Measurements from ENCODE around the gene HOXA3. TPM values are rescaled to one million over a fixed set of nuclear protein-coding genes. Genes with fewer than 3 reads are reported as not detected.

The HOXA3 gene
- total and polyA plus RNA-seq, 4 donors = 1.9 to 10.7 (median 6.3) TPM

DNA sequence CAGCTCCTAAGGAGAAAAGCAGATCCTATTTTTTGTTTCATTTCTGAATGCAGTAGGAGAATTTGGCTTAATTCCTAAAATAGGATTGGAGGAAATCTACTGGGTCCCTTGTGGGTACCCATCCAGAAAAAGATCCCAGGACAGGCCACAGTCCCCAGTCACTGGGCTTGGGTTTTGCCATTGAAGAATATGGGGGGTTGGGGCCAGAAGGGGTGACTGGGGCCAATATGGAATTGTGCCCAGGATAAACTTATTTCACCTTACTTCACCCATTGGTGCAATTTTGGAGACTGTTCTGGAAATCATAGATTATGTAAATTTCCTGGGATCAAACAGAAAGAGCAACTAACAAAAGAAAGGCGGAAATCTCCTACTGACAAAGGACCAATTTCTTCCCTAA, 13.9 kb downstream of the HOXA3 start:
- H3K9ac ChIP-seq (ENCODE audit: insufficient read depth in 1 of 2, low read length in 2 of 2) = peak overlapping the region; percentile 82 to 98
- TF ChIP-seq, protein P1, sequence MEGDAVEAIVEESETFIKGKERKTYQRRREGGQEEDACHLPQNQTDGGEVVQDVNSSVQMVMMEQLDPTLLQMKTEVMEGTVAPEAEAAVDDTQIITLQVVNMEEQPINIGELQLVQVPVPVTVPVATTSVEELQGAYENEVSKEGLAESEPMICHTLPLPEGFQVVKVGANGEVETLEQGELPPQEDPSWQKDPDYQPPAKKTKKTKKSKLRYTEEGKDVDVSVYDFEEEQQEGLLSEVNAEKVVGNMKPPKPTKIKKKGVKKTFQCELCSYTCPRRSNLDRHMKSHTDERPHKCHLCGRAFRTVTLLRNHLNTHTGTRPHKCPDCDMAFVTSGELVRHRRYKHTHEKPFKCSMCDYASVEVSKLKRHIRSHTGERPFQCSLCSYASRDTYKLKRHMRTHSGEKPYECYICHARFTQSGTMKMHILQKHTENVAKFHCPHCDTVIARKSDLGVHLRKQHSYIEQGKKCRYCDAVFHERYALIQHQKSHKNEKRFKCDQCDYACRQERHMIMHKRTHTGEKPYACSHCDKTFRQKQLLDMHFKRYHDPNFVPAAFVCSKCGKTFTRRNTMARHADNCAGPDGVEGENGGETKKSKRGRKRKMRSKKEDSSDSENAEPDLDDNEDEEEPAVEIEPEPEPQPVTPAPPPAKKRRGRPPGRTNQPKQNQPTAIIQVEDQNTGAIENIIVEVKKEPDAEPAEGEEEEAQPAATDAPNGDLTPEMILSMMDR (IDR thresholded peaks at IDR 0.05; ENCODE audit: control extremely low read depth, extremely low read depth) = no peak
- peak; percentile 41 to 77 (median 62) for DNase-seq
- H3K27ac ChIP-seq (ENCODE audit: low read depth in 1 of 2, low read length in 1 of 2) = peak overlapping the region in 1 of 2 donors; percentile 87
- H3K27me3 ChIP-seq (ENCODE audit: control insufficient read depth in 3 of 3, insufficient read depth in 3 of 3, low read length in 2 of 3) = peaks cover 0 to 53% (median 11%) of the 10 kb centered on the region in 3 donors
- H3K36me3 ChIP-seq (ENCODE audit: control insufficient read depth in 4 of 4, insufficient read depth in 4 of 4, low read length in 4 of 4) = peaks cover 0 to 38% (median 14%) of the 10 kb centered on the region in 4 donors
- ATAC-seq (ENCODE audit: insufficient read depth, low FRiP score) = no peak
- no peaks in the 10 kb centered on the region for H3K9me3 ChIP-seq (ENCODE audit: control insufficient read depth in 4 of 4, insufficient read depth in 3 of 4, low read length in 3 of 4)
- peaks cover 0 to 65% (median 0%) of the 10 kb centered on the region in 5 donors for H3K4me1 ChIP-seq (ENCODE audit: control insufficient read depth in 5 of 5, insufficient read depth in 5 of 5, low read length in 5 of 5)
- no peak overlapping the region for H3K4me3 ChIP-seq
- 58 to 85% methylated on average over 1 of the region's 1 CpG for WGBS, 2 donors

DNA sequence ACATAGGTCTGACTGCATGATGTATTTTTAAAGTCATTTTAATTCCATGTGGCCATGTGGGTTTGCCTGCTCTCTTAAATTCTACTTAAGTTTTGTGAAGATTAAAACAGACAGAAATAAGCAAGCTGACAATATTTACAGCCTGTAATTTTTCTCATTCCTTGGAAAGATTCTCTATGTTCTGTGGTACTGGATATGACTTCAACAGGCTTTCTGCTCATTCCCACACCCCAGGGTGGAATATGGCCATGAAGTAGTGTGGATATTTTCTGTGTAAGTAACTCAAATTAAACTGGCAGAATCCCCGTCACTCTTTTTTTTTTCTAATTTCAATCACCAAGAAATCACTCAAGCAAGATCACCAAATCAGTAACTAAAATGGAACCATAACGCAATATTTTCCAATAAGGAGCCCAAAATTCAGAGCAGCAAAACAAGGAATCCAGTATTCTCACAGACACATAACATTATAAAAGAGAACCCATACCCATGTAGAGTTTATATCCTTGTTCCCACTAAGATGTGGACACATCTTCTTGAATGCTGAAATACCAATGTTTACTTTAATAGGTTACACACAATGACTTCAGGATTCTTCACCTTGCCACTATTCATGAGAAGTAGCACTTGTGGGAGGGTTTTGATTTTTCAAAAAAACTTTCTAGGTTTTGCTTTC, 14.6 kb downstream of the HOXA3 start:
- TF ChIP-seq, protein P1 (IDR thresholded peaks at IDR 0.05; ENCODE audit: control extremely low read depth, extremely low read depth) = no peak
- H3K36me3 ChIP-seq (ENCODE audit: control insufficient read depth in 4 of 4, insufficient read depth in 4 of 4, low read length in 4 of 4) = peaks cover 0 to 31% (median 15%) of the 10 kb centered on the region in 4 donors
- ATAC-seq (ENCODE audit: insufficient read depth, low FRiP score) (no peak), DNase-seq (peak in 1 of 3 donors; percentile 63)
- H3K9ac ChIP-seq (ENCODE audit: insufficient read depth in 1 of 2, low read length in 2 of 2) = peak overlapping the region; percentile 82 to 98
- H3K27ac ChIP-seq (ENCODE audit: low read depth in 1 of 2, low read length in 1 of 2) = no peak overlapping the region
- H3K27me3 ChIP-seq (ENCODE audit: control insufficient read depth in 3 of 3, insufficient read depth in 3 of 3, low read length in 2 of 3) = peaks cover 0 to 58% (median 14%) of the 10 kb centered on the region in 3 donors
- H3K9me3 ChIP-seq (ENCODE audit: control insufficient read depth in 4 of 4, insufficient read depth in 3 of 4, low read length in 3 of 4) = no peaks in the 10 kb centered on the region
- H3K4me1 ChIP-seq (ENCODE audit: control insufficient read depth in 5 of 5, insufficient read depth in 5 of 5, low read length in 5 of 5) = peaks cover 0 to 72% (median 7%) of the 10 kb centered on the region in 5 donors
- H3K4me3 ChIP-seq = no peak overlapping the region
- 40 to 82% methylated on average over 2 of the region's 2 CpGs for WGBS, 2 donors

DNA sequence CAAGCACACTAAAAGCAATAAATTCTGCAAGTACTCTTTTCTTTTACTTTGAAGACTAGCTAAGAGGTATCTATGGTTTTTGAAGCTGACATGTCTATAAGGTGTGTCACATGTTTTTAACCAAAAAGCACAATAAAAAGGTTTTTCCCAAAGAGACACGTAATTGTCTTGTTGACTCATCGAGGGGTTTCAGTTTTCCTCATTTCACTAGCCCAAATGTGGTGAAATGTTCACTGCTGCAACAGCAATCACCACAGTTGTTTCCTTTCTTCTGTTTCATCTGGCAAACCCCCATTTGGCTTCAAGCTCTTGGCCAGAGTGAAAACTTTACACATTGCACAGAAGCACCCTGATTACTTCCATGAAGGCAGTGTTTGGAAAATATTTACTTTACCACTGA, 18.0 kb downstream of the HOXA3 start:
- H3K4me3 ChIP-seq = no peak overlapping the region
- peak overlapping the region in 1 of 2 donors; percentile 98 for H3K9ac ChIP-seq (ENCODE audit: insufficient read depth in 1 of 2, low read length in 2 of 2)
- H3K27me3 ChIP-seq (ENCODE audit: control insufficient read depth in 3 of 3, insufficient read depth in 3 of 3, low read length in 2 of 3) = peaks cover 0 to 52% (median 16%) of the 10 kb centered on the region in 3 donors
- H3K36me3 ChIP-seq (ENCODE audit: control insufficient read depth in 4 of 4, insufficient read depth in 4 of 4, low read length in 4 of 4) = peaks cover 0 to 23% (median under 1%) of the 10 kb centered on the region in 4 donors
- no peaks in the 10 kb centered on the region for H3K9me3 ChIP-seq (ENCODE audit: control insufficient read depth in 4 of 4, insufficient read depth in 3 of 4, low read length in 3 of 4)
- no peak for ATAC-seq (ENCODE audit: insufficient read depth, low FRiP score)
- peak in 2 of 3 donors; percentile 63 to 96 for DNase-seq
- peaks cover 4 to 84% (median 7%) of the 10 kb centered on the region in 5 donors for H3K4me1 ChIP-seq (ENCODE audit: control insufficient read depth in 5 of 5, insufficient read depth in 5 of 5, low read length in 5 of 5)
- 8 to 17% methylated on average over 2 of the region's 2 CpGs for WGBS, 2 donors
- H3K27ac ChIP-seq (ENCODE audit: low read depth in 1 of 2, low read length in 1 of 2) = no peak overlapping the region
- TF ChIP-seq, protein P1 (IDR thresholded peaks at IDR 0.05; ENCODE audit: control extremely low read depth, extremely low read depth) = no peak

Data from lung (tissue), 12 donors.